Measurements from ENCODE around the gene SGTA.
A peak's percentile ranks its signal among the peaks of the same experiment; 100 is the strongest.

Gene SGTA

DNA sequence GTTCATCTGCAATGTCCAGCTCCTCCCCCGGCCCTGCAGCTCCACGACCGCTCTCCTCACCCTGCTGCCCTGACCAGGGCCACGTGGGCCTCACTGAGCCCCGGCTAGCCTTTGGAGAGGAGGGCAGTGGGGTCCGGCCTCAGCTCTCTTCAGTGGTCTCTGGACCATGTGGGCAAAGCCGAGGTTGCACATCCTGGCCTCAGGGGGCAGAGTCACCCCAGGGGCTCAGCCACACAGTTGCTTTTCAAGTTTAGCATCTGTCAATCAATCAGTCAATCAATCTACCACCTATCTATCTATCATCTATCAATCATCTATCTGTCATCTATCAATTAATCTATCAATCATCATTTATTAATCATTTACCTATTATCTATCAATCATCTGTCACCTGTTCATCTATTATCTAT is 58.9 kb downstream of the SGTA start:
- Histone ChIP-seq H3K9ac (ENCODE audit: low read depth in 1 of 2, low read length in 2 of 2) (no peak overlapping the region), H3K9me3 (ENCODE audit: control insufficient read depth in 2 of 2, low read length in 2 of 2) (no peaks in the 10 kb centered on the region), H3K4me3 (ENCODE audit: low read length in 2 of 2) (no peak overlapping the region), H3K27ac (ENCODE audit: low read depth in 2 of 2, low read length in 2 of 2) (no peak overlapping the region), H3K36me3 (ENCODE audit: control insufficient read depth in 2 of 2, insufficient read depth in 2 of 2, low read length in 2 of 2) (no peaks in the 10 kb centered on the region), H3K27me3 (ENCODE audit: control insufficient read depth in 2 of 2, insufficient read depth in 2 of 2, low read length in 2 of 2) (peaks cover 17 to 23% of the 10 kb centered on the region in 2 donors), H3K4me1 (ENCODE audit: control insufficient read depth in 2 of 2, insufficient read depth in 2 of 2, low read length in 2 of 2) (peaks cover 4 to 5% of the 10 kb centered on the region in 2 donors)

DNA sequence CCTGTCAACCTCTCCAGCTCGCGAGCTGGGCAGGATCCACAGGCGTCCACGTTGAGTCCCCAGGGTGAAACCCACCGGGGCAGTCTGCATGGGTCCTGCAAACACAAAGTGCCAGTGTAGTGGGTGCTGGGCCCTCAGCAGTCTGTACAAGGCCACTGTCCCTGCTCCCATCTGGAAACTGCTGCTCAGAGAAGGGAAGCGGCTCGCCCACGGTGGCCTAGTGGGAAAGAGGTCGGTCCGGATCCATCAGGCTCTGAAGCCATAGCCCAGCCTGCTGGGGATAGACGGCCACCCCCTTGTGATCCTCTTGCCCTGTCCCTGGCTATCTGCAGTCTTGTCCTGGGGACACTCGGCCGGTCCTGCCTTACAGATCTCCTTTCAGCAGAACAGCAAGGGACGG is 59.3 kb downstream of the SGTA start:
- no peak overlapping the region for H3K27ac ChIP-seq (ENCODE audit: low read depth in 2 of 2, low read length in 2 of 2)
- no peaks in the 10 kb centered on the region for H3K36me3 ChIP-seq (ENCODE audit: control insufficient read depth in 2 of 2, insufficient read depth in 2 of 2, low read length in 2 of 2)
- H3K9me3 ChIP-seq (ENCODE audit: control insufficient read depth in 2 of 2, low read length in 2 of 2) = no peaks in the 10 kb centered on the region
- peaks cover 17 to 23% of the 10 kb centered on the region in 2 donors for H3K27me3 ChIP-seq (ENCODE audit: control insufficient read depth in 2 of 2, insufficient read depth in 2 of 2, low read length in 2 of 2)
- peaks cover 4 to 5% of the 10 kb centered on the region in 2 donors for H3K4me1 ChIP-seq (ENCODE audit: control insufficient read depth in 2 of 2, insufficient read depth in 2 of 2, low read length in 2 of 2)
- H3K9ac ChIP-seq (ENCODE audit: low read depth in 1 of 2, low read length in 2 of 2) = no peak overlapping the region
- no peak overlapping the region for H3K4me3 ChIP-seq (ENCODE audit: low read length in 2 of 2)

DNA sequence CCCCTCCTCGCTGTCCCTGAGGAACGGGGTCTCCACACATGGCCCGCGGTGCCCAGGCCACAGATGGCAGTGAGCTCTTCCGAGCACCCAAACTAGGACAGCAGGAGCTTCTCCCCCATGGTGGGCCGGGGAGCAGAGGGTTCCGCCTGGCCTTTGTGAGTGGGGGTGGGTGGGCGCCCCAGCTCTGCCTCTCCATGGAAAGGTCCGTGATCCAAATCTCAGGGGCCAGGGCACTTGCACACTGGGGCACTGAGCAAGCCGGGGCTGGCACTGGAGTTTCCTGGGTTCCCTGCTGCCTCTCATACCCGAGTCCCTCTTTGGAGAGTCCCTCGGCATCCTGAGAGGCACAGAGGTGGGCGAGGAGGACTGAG is 59.7 kb downstream of the SGTA start:
- Histone ChIP-seq H3K9me3 (ENCODE audit: control insufficient read depth in 2 of 2, low read length in 2 of 2) (no peaks in the 10 kb centered on the region), H3K9ac (ENCODE audit: low read depth in 1 of 2, low read length in 2 of 2) (no peak overlapping the region), H3K27ac (ENCODE audit: low read depth in 2 of 2, low read length in 2 of 2) (no peak overlapping the region), H3K27me3 (ENCODE audit: control insufficient read depth in 2 of 2, insufficient read depth in 2 of 2, low read length in 2 of 2) (peaks cover 17 to 23% of the 10 kb centered on the region in 2 donors), H3K36me3 (ENCODE audit: control insufficient read depth in 2 of 2, insufficient read depth in 2 of 2, low read length in 2 of 2) (no peaks in the 10 kb centered on the region), H3K4me1 (ENCODE audit: control insufficient read depth in 2 of 2, insufficient read depth in 2 of 2, low read length in 2 of 2) (peaks cover 4 to 5% of the 10 kb centered on the region in 2 donors), H3K4me3 (ENCODE audit: low read length in 2 of 2) (no peak overlapping the region)

DNA sequence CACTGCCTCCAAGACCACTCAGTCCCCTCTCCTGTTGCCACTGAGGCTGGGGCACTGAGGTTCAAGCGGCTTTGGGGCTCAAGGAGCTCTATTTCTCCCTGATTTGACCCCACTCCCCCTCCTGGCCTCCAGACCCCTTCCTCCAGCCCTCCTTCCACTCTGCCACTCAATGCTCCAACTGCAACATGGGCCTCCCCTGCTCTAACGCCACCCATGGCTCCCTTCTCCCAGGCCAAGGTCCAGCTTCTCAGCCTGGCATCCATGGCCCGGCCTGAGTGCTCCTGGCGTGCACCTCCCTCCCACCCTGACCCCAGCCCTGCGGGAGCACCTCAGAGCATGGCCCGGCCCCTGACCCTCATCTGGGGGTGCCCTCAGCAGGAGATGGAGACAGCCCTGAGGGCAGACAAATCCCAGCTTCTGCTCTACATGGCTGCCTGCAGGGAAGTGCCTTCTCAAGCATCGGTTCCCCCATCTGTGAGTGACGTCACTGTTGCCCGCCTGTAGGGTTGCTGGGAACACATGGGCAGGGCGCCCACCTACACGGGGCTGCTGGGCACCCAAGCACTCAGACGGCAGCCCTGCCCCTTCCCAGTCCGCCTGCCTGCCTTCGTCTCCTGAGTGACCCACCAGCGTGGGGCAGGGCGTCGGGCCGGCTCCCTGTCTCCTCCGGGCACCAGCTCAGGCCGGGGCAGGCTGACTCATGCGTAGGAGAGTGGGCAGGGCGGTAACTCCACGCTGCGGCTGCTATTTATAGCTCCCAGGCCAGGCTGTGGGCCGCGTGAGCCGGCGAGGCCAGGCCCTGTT is 60.3 kb downstream of the SGTA start:
- Histone ChIP-seq H3K9ac (ENCODE audit: low read depth in 1 of 2, low read length in 2 of 2) (no peak overlapping the region), H3K27me3 (ENCODE audit: control insufficient read depth in 2 of 2, insufficient read depth in 2 of 2, low read length in 2 of 2) (peaks cover 17 to 23% of the 10 kb centered on the region in 2 donors), H3K27ac (ENCODE audit: low read depth in 2 of 2, low read length in 2 of 2) (no peak overlapping the region), H3K4me1 (ENCODE audit: control insufficient read depth in 2 of 2, insufficient read depth in 2 of 2, low read length in 2 of 2) (peaks cover 4 to 5% of the 10 kb centered on the region in 2 donors), H3K9me3 (ENCODE audit: control insufficient read depth in 2 of 2, low read length in 2 of 2) (no peaks in the 10 kb centered on the region), H3K4me3 (ENCODE audit: low read length in 2 of 2) (no peak overlapping the region), H3K36me3 (ENCODE audit: control insufficient read depth in 2 of 2, insufficient read depth in 2 of 2, low read length in 2 of 2) (no peaks in the 10 kb centered on the region)

DNA sequence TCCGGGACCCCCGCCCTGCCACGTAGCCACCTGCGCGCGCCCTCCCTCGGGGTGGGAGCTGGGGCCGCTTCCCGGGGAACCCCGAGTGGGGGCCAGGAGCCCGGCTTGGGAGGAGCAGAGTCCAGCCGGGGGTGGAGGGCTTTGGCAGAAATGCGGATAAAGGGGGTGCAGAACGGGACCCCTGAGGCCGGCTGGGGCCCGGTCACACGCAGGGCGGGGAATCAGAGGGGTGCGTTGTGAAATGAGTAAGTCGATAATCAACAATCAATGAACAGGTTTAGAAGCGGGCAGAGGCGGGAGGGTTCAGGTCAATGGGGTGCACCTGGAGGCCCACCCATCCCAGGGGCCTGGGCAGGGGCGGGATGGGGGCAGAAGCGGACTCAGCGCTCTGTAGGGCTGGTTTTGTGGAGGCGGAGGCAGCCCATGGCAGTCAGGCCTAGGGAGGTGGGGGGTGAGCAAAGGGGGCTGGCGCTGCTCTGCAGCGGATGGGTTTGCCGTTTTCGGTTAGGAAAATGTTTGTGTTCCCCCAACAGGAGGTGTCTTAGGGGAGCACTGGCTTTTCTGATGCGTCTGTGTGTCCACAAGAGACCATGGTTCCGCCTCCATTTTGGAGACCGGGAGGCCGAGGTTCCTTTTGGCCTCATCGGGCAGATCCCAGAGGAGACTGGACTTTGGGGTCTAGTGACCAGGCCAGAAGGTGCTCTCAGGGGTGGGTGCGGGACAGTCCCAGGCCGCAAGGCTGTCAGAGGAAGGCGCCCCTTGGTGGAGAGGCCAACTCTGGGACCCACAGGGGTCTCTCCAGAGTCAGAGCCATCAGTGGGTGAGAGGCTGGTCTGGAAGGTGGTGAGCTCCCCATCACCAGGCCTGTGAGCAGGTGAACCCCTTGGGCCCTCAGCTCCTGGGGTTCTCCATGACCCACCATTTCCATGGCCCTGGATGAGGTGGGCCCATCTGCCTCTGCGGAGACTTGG is 61.2 kb downstream of the SGTA start:
- peak overlapping the region in 1 of 2 donors; percentile 7 for H3K4me3 ChIP-seq (ENCODE audit: low read length in 2 of 2)

DNA sequence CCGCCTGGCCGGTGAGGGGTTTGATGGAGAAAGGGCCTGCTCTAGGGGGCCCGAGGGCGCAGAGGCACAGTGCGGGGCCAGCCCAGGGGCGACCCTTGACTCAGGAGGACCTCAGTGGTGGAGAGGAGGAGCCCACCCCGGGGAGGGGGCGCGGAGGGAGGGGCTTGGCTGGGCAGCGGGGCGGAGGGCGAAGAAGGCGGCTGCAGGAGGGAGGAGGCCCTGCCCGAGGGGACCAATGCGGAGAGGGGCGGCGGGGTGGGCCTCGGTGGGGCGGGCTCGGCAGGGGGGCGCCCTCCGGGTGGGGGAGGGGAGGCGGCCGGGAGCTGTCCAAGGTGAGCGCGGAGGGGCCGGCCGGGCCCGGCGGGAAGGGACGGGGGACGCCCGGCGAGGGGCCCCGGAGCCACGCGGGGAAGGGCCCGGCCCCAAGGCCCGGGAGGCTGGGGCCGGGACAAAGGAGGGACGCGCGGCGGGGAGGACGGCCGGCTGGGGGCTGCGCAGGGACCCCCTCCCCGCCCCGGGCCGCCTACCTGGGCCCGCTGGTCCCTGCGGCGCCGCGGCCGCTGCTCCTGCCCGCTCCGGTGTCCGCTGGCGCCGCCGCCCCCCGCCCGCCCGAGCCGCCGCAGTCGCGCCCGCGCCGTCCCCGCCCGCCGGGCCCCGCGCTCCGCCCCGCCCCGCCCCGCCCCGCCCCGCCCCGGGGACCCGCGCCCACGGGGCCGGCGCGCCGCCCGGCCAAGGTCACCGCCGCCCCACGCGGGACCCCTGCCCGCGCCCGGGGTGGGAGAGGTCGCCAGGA is 62.1 kb downstream of the SGTA start, which contains the start of gene DIRAS1:
DIRAS1 (minus strand) TSS at position 596 of the 793 bp plus-strand sequence. CDS start 3,566 bp downstream, outside the sequence.
- Histone ChIP-seq H3K27ac (ENCODE audit: low read depth in 2 of 2, low read length in 2 of 2) (no peak within 1 kb of the TSS), H3K9me3 (ENCODE audit: control insufficient read depth in 2 of 2, low read length in 2 of 2) (no peaks in the 10 kb centered on the region), H3K36me3 (ENCODE audit: control insufficient read depth in 2 of 2, insufficient read depth in 2 of 2, low read length in 2 of 2) (no peaks in the 10 kb centered on the region), H3K9ac (ENCODE audit: low read depth in 1 of 2, low read length in 2 of 2) (no peak within 1 kb of the TSS), H3K4me3 (ENCODE audit: low read length in 2 of 2) (peak within 1 kb of the TSS; percentile 7 to 23), H3K27me3 (ENCODE audit: control insufficient read depth in 2 of 2, insufficient read depth in 2 of 2, low read length in 2 of 2) (peaks cover 11 to 23% of the 10 kb centered on the region in 2 donors), H3K4me1 (ENCODE audit: control insufficient read depth in 2 of 2, insufficient read depth in 2 of 2, low read length in 2 of 2) (peaks cover 4 to 5% of the 10 kb centered on the region in 2 donors)

More for the DNA sequence above, 61.2 kb downstream of the SGTA start:
- Histone ChIP-seq H3K9ac (ENCODE audit: low read depth in 1 of 2, low read length in 2 of 2) (no peak overlapping the region), H3K27me3 (ENCODE audit: control insufficient read depth in 2 of 2, insufficient read depth in 2 of 2, low read length in 2 of 2) (peaks cover 17 to 23% of the 10 kb centered on the region in 2 donors), H3K4me1 (ENCODE audit: control insufficient read depth in 2 of 2, insufficient read depth in 2 of 2, low read length in 2 of 2) (peaks cover 4 to 5% of the 10 kb centered on the region in 2 donors), H3K9me3 (ENCODE audit: control insufficient read depth in 2 of 2, low read length in 2 of 2) (no peaks in the 10 kb centered on the region), H3K27ac (ENCODE audit: low read depth in 2 of 2, low read length in 2 of 2) (no peak overlapping the region), H3K36me3 (ENCODE audit: control insufficient read depth in 2 of 2, insufficient read depth in 2 of 2, low read length in 2 of 2) (no peaks in the 10 kb centered on the region)

DNA sequence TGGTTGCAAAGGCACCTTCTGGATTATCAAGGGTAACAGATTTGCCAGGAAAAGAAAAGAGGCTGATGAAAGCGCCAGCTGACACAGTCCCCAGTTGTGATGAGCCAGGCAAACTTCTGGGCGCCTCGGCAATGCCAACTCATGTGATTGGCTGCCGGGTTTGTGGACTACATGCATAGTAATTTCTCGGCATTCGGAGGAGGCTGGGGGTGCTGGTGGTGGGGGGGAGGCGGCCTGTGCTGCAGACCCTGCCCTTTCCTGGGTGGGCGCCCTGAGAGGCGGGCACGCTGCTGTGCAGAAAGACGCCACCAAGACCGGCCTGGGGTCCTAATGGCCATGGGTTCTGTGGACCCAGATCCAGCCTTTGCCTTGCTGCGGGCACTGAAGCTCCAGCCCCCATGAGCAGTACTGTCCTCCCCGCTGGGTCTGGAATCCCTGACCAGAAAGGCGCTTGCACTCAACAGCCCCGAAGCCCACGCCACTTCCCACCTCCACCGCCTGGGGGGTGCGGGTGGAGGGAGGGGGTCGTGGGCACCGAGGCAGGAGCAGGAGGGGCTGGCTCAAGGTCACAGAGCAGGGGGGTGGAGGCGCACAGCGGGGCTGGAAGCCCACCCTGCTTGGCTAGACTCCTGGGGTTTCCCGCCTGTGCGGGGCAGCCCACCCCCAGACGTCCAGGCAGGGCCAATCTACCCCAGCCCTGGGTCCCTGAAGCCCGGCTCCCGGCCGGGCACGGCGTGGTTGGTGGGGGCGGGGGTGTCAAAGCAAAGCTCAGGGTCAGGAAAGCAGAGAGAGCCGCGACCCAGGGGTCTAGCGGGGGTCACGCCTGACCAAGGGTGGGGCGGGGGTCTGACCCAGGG is 62.9 kb downstream of the SGTA start:
- H3K27me3 ChIP-seq (ENCODE audit: control insufficient read depth in 2 of 2, insufficient read depth in 2 of 2, low read length in 2 of 2) = peaks cover 11 to 23% of the 10 kb centered on the region in 2 donors
- H3K27ac ChIP-seq (ENCODE audit: low read depth in 2 of 2, low read length in 2 of 2) = no peak overlapping the region
- H3K9me3 ChIP-seq (ENCODE audit: control insufficient read depth in 2 of 2, low read length in 2 of 2) = peaks cover 0 to 3% of the 10 kb centered on the region in 2 donors
- H3K4me3 ChIP-seq (ENCODE audit: low read length in 2 of 2) = peak overlapping the region in 1 of 2 donors; percentile 23
- H3K36me3 ChIP-seq (ENCODE audit: control insufficient read depth in 2 of 2, insufficient read depth in 2 of 2, low read length in 2 of 2) = no peaks in the 10 kb centered on the region
- peaks cover 4 to 5% of the 10 kb centered on the region in 2 donors for H3K4me1 ChIP-seq (ENCODE audit: control insufficient read depth in 2 of 2, insufficient read depth in 2 of 2, low read length in 2 of 2)
- no peak overlapping the region for H3K9ac ChIP-seq (ENCODE audit: low read depth in 1 of 2, low read length in 2 of 2)

DNA sequence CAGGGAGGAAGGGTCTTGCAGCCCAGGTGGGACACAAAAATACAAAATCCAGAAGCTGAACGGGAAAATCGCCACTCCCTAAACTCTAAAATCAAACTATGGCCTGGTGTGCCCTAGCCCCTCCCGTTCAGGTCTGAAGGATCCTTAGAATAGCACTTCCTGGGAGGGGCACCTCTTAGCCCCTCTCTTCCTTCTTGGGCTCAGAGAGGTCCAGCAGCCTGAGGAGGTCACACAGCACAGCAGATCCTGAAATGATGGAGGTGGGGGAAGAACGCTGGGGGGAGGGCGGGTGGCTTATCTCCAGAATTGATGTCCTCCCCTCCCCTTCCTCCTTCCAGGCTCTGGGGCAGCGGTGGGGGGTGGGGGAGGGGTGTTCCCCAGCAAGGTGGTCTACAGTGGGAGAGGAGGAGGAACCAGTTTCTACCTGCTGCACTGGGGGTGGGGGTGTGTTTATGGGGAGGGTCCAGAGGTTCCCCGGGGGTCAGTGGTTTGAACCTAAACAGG is 63.8 kb downstream of the SGTA start:
- Histone ChIP-seq H3K4me1 (ENCODE audit: control insufficient read depth in 2 of 2, insufficient read depth in 2 of 2, low read length in 2 of 2) (peaks cover 4 to 5% of the 10 kb centered on the region in 2 donors), H3K4me3 (ENCODE audit: low read length in 2 of 2) (no peak overlapping the region), H3K9ac (ENCODE audit: low read depth in 1 of 2, low read length in 2 of 2) (no peak overlapping the region), H3K36me3 (ENCODE audit: control insufficient read depth in 2 of 2, insufficient read depth in 2 of 2, low read length in 2 of 2) (no peaks in the 10 kb centered on the region), H3K27ac (ENCODE audit: low read depth in 2 of 2, low read length in 2 of 2) (no peak overlapping the region), H3K27me3 (ENCODE audit: control insufficient read depth in 2 of 2, insufficient read depth in 2 of 2, low read length in 2 of 2) (peaks cover 11 to 23% of the 10 kb centered on the region in 2 donors), H3K9me3 (ENCODE audit: control insufficient read depth in 2 of 2, low read length in 2 of 2) (peaks cover 0 to 4% of the 10 kb centered on the region in 2 donors)

All from mucosa of rectum (tissue), 2 donors.